ENCODE measurements around the gene ZNF205. TPM values are rescaled to one million over a fixed set of nuclear protein-coding genes. Genes with fewer than 3 reads are reported as not detected.

Gene ZNF205
- total RNA-seq, 1 donor from 2014 or later = not detected

DNA sequence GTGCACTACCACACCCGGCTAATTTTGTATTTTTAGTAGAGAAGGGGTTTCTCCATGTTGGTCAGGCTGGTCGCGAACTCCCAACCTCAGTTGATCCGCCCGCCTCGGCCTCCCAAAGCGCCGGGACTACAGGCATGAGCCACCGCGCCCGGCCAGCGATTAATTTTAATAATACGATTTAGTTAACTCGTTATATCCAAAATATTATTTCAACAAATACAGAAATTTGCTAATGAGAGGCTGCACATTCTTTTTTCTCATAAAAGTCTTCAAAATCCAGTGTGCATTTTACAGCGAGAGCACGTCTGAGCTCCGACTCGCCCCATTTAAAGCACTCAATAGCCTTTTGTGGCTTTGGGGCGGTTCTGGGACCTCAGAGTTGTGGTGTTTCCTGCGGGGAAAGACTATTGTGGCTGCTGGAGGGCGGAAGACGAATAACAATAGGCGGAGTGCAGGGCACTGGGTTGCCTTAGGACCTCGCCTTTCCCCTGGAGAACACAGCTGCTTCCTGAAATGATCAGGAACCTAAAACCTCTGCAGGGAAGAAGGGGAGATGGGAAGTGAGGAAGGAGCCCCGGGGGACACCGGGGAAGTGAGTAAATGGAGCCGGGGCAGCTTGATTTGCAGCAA is 10.4 kb upstream of the ZNF205 start:
- TF ChIP-seq, protein P1, sequence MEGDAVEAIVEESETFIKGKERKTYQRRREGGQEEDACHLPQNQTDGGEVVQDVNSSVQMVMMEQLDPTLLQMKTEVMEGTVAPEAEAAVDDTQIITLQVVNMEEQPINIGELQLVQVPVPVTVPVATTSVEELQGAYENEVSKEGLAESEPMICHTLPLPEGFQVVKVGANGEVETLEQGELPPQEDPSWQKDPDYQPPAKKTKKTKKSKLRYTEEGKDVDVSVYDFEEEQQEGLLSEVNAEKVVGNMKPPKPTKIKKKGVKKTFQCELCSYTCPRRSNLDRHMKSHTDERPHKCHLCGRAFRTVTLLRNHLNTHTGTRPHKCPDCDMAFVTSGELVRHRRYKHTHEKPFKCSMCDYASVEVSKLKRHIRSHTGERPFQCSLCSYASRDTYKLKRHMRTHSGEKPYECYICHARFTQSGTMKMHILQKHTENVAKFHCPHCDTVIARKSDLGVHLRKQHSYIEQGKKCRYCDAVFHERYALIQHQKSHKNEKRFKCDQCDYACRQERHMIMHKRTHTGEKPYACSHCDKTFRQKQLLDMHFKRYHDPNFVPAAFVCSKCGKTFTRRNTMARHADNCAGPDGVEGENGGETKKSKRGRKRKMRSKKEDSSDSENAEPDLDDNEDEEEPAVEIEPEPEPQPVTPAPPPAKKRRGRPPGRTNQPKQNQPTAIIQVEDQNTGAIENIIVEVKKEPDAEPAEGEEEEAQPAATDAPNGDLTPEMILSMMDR (IDR thresholded peaks at IDR 0.05) = no peak
- Mint-ChIP-seq H3K27me3 (no peaks in the 10 kb centered on the region), H3K27ac (no peak overlapping the region), H3K36me3 (ENCODE audit: low read depth) (no peaks in the 10 kb centered on the region), H3K9me3 (no peaks in the 10 kb centered on the region), H3K4me3 (peak overlapping the region; percentile 45), H3K4me1 (peaks cover 33% of the 10 kb centered on the region)
- intact Hi-C loops (cut with micrococcal nuclease) = loop anchor here (2.0 kb wide), 1 partner anchor 399 kb away; the partner anchor contains the start of gene CLUAP1
- no peak for ATAC-seq (ENCODE audit: low read depth)
- CTCF ChIA-PET = interaction anchor here (0.5 to 1.8 kb wide), 4 partner anchors 8 to 31 kb away, joined by 3 to 13 read pairs (median 4); no protein-coding TSS in a partner anchor
- POLR2A ChIA-PET = interaction anchor here (0.6 to 2.9 kb wide), 9 partner anchors 27 to 1249 kb away, joined by 3 to 16 read pairs (median 6); partner anchors contain the start of gene ZNF213
- no peak for DNase-seq

DNA sequence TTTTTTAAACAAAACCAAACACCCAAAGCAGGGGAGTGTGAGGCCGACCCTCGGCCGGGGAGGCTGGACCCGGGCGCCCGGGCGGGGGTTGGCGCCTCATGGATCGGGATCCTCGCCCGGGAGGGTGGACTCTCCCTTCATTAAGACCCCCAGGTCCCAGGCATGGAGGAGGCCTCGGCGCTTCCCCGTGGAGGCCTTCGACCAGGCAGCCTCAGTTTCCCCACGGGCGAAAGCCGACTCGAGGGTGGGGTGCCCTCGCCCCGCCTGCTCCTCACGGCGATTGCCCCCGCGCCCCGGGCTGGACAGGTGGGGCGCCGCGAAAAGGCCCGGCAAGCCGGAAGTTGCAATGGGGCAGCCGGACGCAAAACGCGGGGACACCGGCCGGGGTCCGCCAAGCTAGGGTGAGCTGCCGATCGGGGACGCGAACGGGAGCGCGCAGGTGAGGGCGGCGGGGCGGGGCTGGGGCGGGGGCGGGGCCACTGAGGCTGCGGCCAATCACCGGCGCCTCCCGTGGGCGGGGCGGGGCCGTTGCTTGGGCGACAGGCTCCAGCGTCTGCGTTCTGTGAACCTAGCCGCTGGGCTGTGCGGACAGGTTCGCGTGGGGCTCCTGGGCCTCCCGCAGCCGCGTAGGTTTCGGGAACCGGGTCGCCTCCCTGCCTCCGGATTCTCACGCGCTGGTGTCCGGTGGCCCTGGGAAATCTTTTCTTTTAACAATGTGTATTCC is 6.0 kb upstream of the ZNF205 start:
- ATAC-seq (ENCODE audit: low read depth) = peak; percentile 96
- no peaks in the 10 kb centered on the region for H3K36me3 Mint-ChIP-seq (ENCODE audit: low read depth)

DNA sequence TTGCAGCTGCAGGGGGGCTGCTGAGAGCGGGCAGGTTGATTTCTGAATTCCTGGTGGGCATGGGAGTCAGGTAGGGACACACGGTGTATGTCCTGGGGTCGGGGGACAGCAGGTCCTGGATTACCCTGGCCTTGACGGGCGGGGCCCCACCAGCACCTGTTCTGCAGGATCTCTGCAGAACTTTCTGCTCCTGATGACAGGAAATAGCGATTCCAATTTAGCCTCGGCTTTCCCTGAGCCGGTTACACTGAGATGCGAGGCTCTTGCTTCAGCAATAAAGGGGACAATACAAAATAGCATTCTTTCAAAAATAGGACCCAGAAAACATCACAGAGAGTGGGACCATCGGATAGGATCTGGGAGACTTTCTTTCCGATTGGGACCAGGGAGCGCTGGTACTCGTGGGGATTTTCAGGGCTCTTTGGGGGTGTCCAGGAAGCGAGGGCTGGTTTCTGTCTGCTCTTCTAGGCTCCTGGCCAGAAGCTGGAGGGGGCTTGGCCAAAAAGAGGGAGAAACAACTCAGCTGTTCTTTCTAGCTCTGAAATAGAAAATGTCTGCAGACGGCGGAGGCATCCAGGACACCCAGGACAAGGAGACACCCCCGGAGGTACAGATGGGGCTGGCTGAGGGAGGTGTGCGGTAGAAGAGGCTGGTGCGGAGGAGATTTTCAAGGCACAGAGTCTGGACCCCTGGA is 642 bp downstream of the ZNF205 start:
- Mint-ChIP-seq H3K27ac (no peak overlapping the region), H3K4me1 (no peaks in the 10 kb centered on the region), H3K4me3 (no peak overlapping the region), H3K27me3 (peaks cover 26% of the 10 kb centered on the region), H3K9me3 (no peaks in the 10 kb centered on the region), H3K36me3 (ENCODE audit: low read depth) (no peaks in the 10 kb centered on the region)
- ChIA-PET CTCF (no interaction called here), POLR2A (interaction anchor here (0.7 to 1.0 kb wide), 2 partner anchors 10 to 74 kb away, joined by 3 read pairs; no protein-coding TSS in a partner anchor)
- intact Hi-C loops (cut with micrococcal nuclease) = no loop called here
- TF ChIP-seq, protein P1 (IDR thresholded peaks at IDR 0.05) = no peak
- DNase-seq = no peak
- ATAC-seq (ENCODE audit: low read depth) = no peak

More for the DNA sequence above, 6.0 kb upstream of the ZNF205 start:
- DNase-seq = peak; percentile 84
- Mint-ChIP-seq H3K27ac (peak overlapping the region; percentile 73), H3K4me3 (peak overlapping the region; percentile 79), H3K9me3 (no peaks in the 10 kb centered on the region), H3K4me1 (peaks cover 27% of the 10 kb centered on the region), H3K27me3 (peaks cover 1% of the 10 kb centered on the region)
- intact Hi-C loops (cut with micrococcal nuclease) = loop anchor here (1.0 kb wide), 3 partner anchors 18 to 86 kb away; partner anchors contain the start of gene TNFRSF12A
- CTCF ChIA-PET = interaction anchor here (1.8 to 2.2 kb wide), 2 partner anchors 11 to 23 kb away, joined by 7 to 8 read pairs; no protein-coding TSS in a partner anchor
- POLR2A ChIA-PET = interaction anchor here (0.6 to 2.9 kb wide), 14 partner anchors 8 to 351 kb away, joined by 3 to 18 read pairs (median 6); partner anchors contain the start of genes FLYWCH1, NAA60, ZNF213 and ZNF263
- TF ChIP-seq, protein P1 (IDR thresholded peaks at IDR 0.05) = no peak

DNA sequence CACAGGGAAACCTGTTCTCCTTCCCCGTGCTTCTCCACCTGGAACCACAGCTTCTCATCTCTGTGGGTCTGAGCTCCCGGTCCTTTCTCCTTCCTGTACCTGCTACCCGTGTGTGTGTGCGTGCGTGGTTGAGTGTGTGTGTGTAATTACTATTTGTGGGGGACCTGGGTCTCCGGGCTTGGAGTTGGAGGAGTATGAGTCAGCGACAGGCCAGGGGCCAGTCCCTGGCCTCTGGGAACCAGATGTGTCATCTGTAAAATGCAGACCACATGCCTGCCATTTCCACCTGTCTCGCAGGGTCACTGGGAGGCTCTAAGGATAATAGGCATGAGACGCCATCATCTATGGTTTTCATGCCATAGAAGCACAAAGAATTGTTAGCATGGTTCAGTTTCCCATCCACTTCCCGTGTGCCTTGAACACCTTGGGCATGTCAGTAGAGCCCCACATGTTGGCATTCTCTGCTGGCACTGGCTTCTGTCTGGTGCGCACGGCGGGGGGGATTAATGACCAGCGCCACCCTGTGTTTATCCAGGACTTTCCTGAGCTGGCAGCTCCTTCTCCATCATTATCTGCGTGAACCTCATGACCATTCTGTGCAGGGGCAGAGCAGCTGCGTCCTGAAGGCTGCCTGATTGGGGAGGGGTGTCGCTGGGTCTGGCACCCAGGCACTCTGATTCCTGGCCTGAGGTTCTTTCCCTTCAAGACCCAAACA is 1.5 kb downstream of the ZNF205 start:
- Mint-ChIP-seq H3K27ac (no peak overlapping the region), H3K36me3 (ENCODE audit: low read depth) (no peaks in the 10 kb centered on the region)
- POLR2A ChIA-PET = interaction anchor here (1.0 kb wide), 1 partner anchor 9 kb away, joined by 3 read pairs; no protein-coding TSS in a partner anchor

More for the DNA sequence above, 1.5 kb downstream of the ZNF205 start:
- ATAC-seq (ENCODE audit: low read depth) = no peak
- intact Hi-C loops (cut with micrococcal nuclease) = no loop called here
- no peaks in the 10 kb centered on the region for H3K9me3 Mint-ChIP-seq
- no peak overlapping the region for H3K4me3 Mint-ChIP-seq
- H3K4me1 Mint-ChIP-seq = no peaks in the 10 kb centered on the region
- no peak for DNase-seq
- TF ChIP-seq, protein P1 (IDR thresholded peaks at IDR 0.05) = no peak
- H3K27me3 Mint-ChIP-seq = peaks cover 26% of the 10 kb centered on the region
- CTCF ChIA-PET = no interaction called here

All from activated B cell treated with CpG ODN at 0.5 μM for 24 hours (primary cell).